ENCODE measurements around the gene EFNB2. TPM values are rescaled to one million over a fixed set of nuclear protein-coding genes. Genes with fewer than 3 reads are reported as not detected.

The EFNB2 gene
- total and polyA plus RNA-seq, 2 of the 8 experiments (the other 6 are each of a cell fraction or from before 2014, with no cell fraction given), result 8.2 to 12.0 TPM

DNA sequence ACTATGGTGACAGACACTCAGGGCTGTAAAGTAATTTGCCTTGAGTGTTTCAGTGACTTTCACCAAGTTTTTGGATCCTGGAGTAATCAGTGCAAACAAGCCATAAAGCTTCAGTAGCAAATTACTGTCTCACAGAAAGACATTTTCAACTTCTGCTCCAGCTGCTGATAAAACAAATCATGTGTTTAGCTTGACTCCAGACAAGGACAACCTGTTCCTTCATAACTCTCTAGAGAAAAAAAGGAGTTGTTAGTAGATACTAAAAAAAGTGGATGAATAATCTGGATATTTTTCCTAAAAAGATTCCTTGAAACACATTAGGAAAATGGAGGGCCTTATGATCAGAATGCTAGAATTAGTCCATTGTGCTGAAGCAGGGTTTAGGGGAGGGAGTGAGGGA, 23.1 kb upstream of the EFNB2 start:
- no peak overlapping the region for H2BK20ac ChIP-seq (ENCODE audit: low read length)

More for the DNA sequence above, 23.1 kb upstream of the EFNB2 start:
- POLR2A ChIA-PET (ENCODE audit: partially characterized antibody), result interaction anchor here (1.0 kb wide), 1 partner anchor 9 kb away, joined by 6 read pairs; the partner anchor contains the start of gene ARGLU1
- Histone ChIP-seq H2BK12ac (ENCODE audit: low read depth, low read length) (no peak overlapping the region), H3K56ac (replicated peaks; ENCODE audit: insufficient read length, low read depth, low read length) (no peak overlapping the region), H3K4me1 (replicated peaks in 1 of 4; ENCODE audit: control insufficient read depth in 3 of 4, insufficient read depth in 4 of 4, low read length in 3 of 4) (peaks cover 2 to 8% (median 5%) of the 10 kb centered on the region in 4 experiments; a peak in 6 of 7 replicates), H2BK5ac (ENCODE audit: low read depth, low read length) (no peak overlapping the region), H3K23me2 (ENCODE audit: low read depth, low read length) (no peaks in the 10 kb centered on the region; the same call in 1 of the 2 replicates), H3K9ac (replicated peaks in 1 of 4; ENCODE audit: extremely low read depth in 1 of 4, low read depth in 3 of 4, low read length in 3 of 4) (no peak overlapping the region), H3K79me2 (ENCODE audit: control insufficient read depth in 1 of 2, insufficient read depth in 2 of 2, low read length in 2 of 2) (peaks cover 31 to 99% of the 10 kb centered on the region in 2 experiments), H3K23ac (ENCODE audit: insufficient read length) (no peak overlapping the region), H4K91ac (replicated peaks; ENCODE audit: insufficient read length, low read length) (no peak overlapping the region), H4K8ac (ENCODE audit: extremely low read depth, insufficient read depth, low read length) (no peak overlapping the region; the same call in 1 of the 2 replicates), H3K4me2 (ENCODE audit: insufficient read depth in 1 of 2, low read depth in 2 of 2, low read length in 2 of 2) (no peak overlapping the region), H3K27ac (ENCODE audit: low read depth, low read length) (no peak overlapping the region), H2AK5ac (ENCODE audit: low read depth, low read length) (no peak overlapping the region), H3K9me3 (ENCODE audit: insufficient read depth in 2 of 2, low read depth in 1 of 2, low read length in 1 of 2) (no peaks in the 10 kb centered on the region), H4K5ac (ENCODE audit: insufficient read length, low read depth, low read length) (no peak overlapping the region), H3K36me3 (ENCODE audit: control insufficient read depth in 2 of 4, insufficient read depth in 4 of 4, low read length in 3 of 4) (peaks cover 11 to 58% (median 49%) of the 10 kb centered on the region in 4 experiments; a peak in 7 of 8 replicates), H3K79me1 (ENCODE audit: low read depth, low read length) (no peaks in the 10 kb centered on the region), H3K27me3 (replicated peaks in 1 of 4; ENCODE audit: control insufficient read depth in 3 of 4, extremely low read depth in 1 of 4, insufficient read depth in 3 of 4, low read length in 3 of 4) (no peaks in the 10 kb centered on the region), H2AFZ (ENCODE audit: low read length) (no peak overlapping the region), H3K14ac (ENCODE audit: insufficient read length) (no peak overlapping the region), H3K4me3 (ENCODE audit: extremely low read depth in 1 of 4, insufficient read depth in 2 of 4, low read depth in 3 of 4, low read length in 4 of 4) (no peak overlapping the region), H2BK15ac (ENCODE audit: low read length) (no peak overlapping the region), H2BK120ac (replicated peaks; ENCODE audit: low read depth, low read length) (no peak overlapping the region), H3K18ac (ENCODE audit: extremely low read depth, low read length) (no peak overlapping the region), H4K20me1 (replicated peaks in 1 of 2; ENCODE audit: control insufficient read depth in 1 of 2, insufficient read depth in 2 of 2, low read length in 2 of 2) (peaks cover 15 to 32% of the 10 kb centered on the region in 2 experiments), H3K4ac (replicated peaks; ENCODE audit: insufficient read length, low read depth, low read length) (no peak overlapping the region)
- TF ChIP-seq SIX5 (IDR thresholded peaks at IDR 0.05; ENCODE audit: low read depth, low read length) (no peak), KDM1A (IDR thresholded peaks at IDR 0.05; ENCODE audit: borderline replicate concordance, low read length) (no peak), POU5F1 (IDR thresholded peaks at IDR 0.05; ENCODE audit: low read depth, low read length) (no peak), SP1 (IDR thresholded peaks at IDR 0.05; ENCODE audit: low read depth, low read length) (no peak), CBX8 (IDR thresholded peaks at IDR 0.05; ENCODE audit: borderline replicate concordance, low read depth, low read length) (no peak), TAF7 (optimal IDR thresholded peaks at IDR 0.05; ENCODE audit: borderline replicate concordance, low read depth, low read length) (no peak)
- DNase-seq (ENCODE audit: low read depth in 1 of 2, low spot score in 2 of 2), result no peak
- no peak for FAIRE-seq
- CTCF ChIA-PET (ENCODE audit: partially characterized antibody), result interaction anchor here (1.0 to 1.7 kb wide), 3 partner anchors 9 to 46 kb away, joined by 3 to 5 read pairs (median 3); no protein-coding TSS in a partner anchor

Data from H1 (cell line).